ENCODE results near the gene KLHL21.
"Not testable (repeated sequence)": the region's sequence is repeated elsewhere in the genome, so short reads cannot be mapped to it uniquely, and the experiment has no call there.

The KLHL21 gene, protein sequence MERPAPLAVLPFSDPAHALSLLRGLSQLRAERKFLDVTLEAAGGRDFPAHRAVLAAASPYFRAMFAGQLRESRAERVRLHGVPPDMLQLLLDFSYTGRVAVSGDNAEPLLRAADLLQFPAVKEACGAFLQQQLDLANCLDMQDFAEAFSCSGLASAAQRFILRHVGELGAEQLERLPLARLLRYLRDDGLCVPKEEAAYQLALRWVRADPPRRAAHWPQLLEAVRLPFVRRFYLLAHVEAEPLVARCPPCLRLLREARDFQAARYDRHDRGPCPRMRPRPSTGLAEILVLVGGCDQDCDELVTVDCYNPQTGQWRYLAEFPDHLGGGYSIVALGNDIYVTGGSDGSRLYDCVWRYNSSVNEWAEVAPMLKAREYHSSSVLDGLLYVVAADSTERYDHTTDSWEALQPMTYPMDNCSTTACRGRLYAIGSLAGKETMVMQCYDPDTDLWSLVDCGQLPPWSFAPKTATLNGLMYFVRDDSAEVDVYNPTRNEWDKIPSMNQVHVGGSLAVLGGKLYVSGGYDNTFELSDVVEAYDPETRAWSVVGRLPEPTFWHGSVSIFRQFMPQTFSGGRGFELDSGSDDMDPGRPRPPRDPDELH

GRCh38 chr1:6602669-6603237, at the start of gene KLHL21:
TSS of gene KLHL21 (minus strand) at chr1:6602869. CDS start at chr1:6602817, 52 bp downstream.
- H3K27me3 ChIP-seq (ENCODE audit: control insufficient read depth in 1 of 2, insufficient read depth in 2 of 2, low read length in 2 of 2), result no peaks in the 10 kb centered on the region
- peak within 1 kb of the TSS; percentile 96 to 100 for H3K4me3 ChIP-seq (ENCODE audit: low read depth in 1 of 2, low read length in 2 of 2)
- peak within 1 kb of the TSS; percentile 99 for H3K27ac ChIP-seq (ENCODE audit: low read depth, low read length)
- peaks cover 17% of the 10 kb centered on the region for H3K36me3 ChIP-seq (ENCODE audit: insufficient read depth, low read length)
- H3K9me3 ChIP-seq (ENCODE audit: low read length), result no peaks in the 10 kb centered on the region
- peak within 1 kb of the TSS; percentile 92 for H3K9ac ChIP-seq (ENCODE audit: low read length)
- peaks cover 40% of the 10 kb centered on the region for H3K4me1 ChIP-seq (ENCODE audit: insufficient read depth, low read length)

DNA sequence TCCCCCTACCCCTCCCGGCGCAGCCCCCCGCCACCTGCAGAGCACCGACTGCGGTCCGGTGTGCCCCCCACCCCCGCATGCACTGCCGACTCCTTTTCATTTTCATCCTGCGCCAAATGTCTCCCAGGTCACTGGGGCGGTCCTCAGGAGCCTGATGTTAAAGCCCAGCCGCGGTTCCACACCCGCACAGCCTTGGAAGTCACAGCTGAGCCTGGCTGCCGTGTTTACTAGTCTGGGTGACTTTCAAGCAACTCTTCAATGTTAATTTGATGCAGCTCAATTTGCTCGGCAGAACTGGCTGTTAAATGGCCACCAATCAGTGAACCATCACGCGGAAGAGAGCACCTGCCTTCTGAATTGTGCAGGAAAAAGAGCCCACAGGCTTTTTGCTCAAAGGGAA, 49.2 kb upstream of the KLHL21 start:
- Histone ChIP-seq H3K27ac (ENCODE audit: low read depth, low read length) (no peak overlapping the region), H3K4me1 (ENCODE audit: insufficient read depth, low read length) (no peaks in the 10 kb centered on the region)

DNA sequence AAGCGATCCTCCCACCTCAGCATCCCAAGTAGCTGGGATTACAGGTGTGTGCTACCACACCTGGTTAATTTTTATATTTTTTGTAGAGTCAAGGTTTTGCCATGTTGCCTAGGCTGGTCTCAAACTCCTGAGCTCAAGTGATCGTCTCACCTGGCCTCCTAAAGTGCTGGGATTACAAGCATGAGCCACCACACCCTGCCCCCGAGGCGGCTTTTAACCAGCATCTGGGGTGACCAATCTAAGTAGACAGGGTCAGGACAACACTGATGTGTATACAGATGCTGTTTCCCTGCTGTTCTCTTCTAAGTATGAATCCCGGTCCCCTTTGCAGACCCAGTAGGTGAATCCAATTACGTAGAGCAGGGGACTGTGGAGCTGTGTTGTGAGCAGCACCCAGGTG, 45.9 kb upstream of the KLHL21 start:
- no peaks in the 10 kb centered on the region for H3K27me3 ChIP-seq (ENCODE audit: control insufficient read depth in 1 of 2, insufficient read depth in 2 of 2, low read length in 2 of 2)
- H3K27ac ChIP-seq (ENCODE audit: low read depth, low read length), result no peak overlapping the region
- H3K4me1 ChIP-seq (ENCODE audit: insufficient read depth, low read length), result no peaks in the 10 kb centered on the region
- H3K4me3 ChIP-seq (ENCODE audit: low read depth in 1 of 2, low read length in 2 of 2), result no peak overlapping the region
- H3K9ac ChIP-seq (ENCODE audit: low read length), result no peak overlapping the region
- peaks cover 38% of the 10 kb centered on the region for H3K36me3 ChIP-seq (ENCODE audit: insufficient read depth, low read length)
- no peaks in the 10 kb centered on the region for H3K9me3 ChIP-seq (ENCODE audit: low read length)

More for the DNA sequence above, 49.2 kb upstream of the KLHL21 start:
- Histone ChIP-seq H3K9ac (ENCODE audit: low read length) (no peak overlapping the region), H3K36me3 (ENCODE audit: insufficient read depth, low read length) (peaks cover 33% of the 10 kb centered on the region), H3K9me3 (ENCODE audit: low read length) (no peaks in the 10 kb centered on the region), H3K27me3 (ENCODE audit: control insufficient read depth in 1 of 2, insufficient read depth in 2 of 2, low read length in 2 of 2) (no peaks in the 10 kb centered on the region), H3K4me3 (ENCODE audit: low read depth in 1 of 2, low read length in 2 of 2) (no peak overlapping the region)

- Histone ChIP-seq H3K4me3 (ENCODE audit: low read depth in 1 of 2, low read length in 2 of 2) (no peak overlapping the region), H3K9me3 (ENCODE audit: low read length) (no peaks in the 10 kb centered on the region), H3K4me1 (ENCODE audit: insufficient read depth, low read length) (no peaks in the 10 kb centered on the region), H3K27ac (ENCODE audit: low read depth, low read length) (no peak overlapping the region), H3K36me3 (ENCODE audit: insufficient read depth, low read length) (peaks cover 32% of the 10 kb centered on the region), H3K9ac (ENCODE audit: low read length) (no peak overlapping the region), H3K27me3 (ENCODE audit: control insufficient read depth in 1 of 2, insufficient read depth in 2 of 2, low read length in 2 of 2) (no peaks in the 10 kb centered on the region)
These were observed 44.0 kb upstream of the KLHL21 start for GRCh38 chr1:6646499-6647148.

- no peaks in the 10 kb centered on the region for H3K4me1 ChIP-seq (ENCODE audit: insufficient read depth, low read length)
- no peak overlapping the region for H3K27ac ChIP-seq (ENCODE audit: low read depth, low read length)
- H3K9ac ChIP-seq (ENCODE audit: low read length), result no peak overlapping the region
- H3K4me3 ChIP-seq (ENCODE audit: low read depth in 1 of 2, low read length in 2 of 2), result no peak overlapping the region
- H3K9me3 ChIP-seq (ENCODE audit: low read length), result no peaks in the 10 kb centered on the region
- no peaks in the 10 kb centered on the region for H3K27me3 ChIP-seq (ENCODE audit: control insufficient read depth in 1 of 2, insufficient read depth in 2 of 2, low read length in 2 of 2)
- H3K36me3 ChIP-seq (ENCODE audit: insufficient read depth, low read length), result peaks cover 33% of the 10 kb centered on the region
These were observed 42.3 kb upstream of the KLHL21 start for GRCh38 chr1:6645018-6645417.

GRCh38 chr1:6640867-6641266, 38.2 kb upstream of the KLHL21 start:
- not testable (repeated sequence) for H3K27ac ChIP-seq (ENCODE audit: low read depth, low read length); H3K9ac ChIP-seq (ENCODE audit: low read length); H3K9me3 ChIP-seq (ENCODE audit: low read length); H3K4me3 ChIP-seq (ENCODE audit: low read depth in 1 of 2, low read length in 2 of 2); H3K27me3 ChIP-seq (ENCODE audit: control insufficient read depth in 1 of 2, insufficient read depth in 2 of 2, low read length in 2 of 2); H3K4me1 ChIP-seq (ENCODE audit: insufficient read depth, low read length)
- H3K36me3 ChIP-seq (ENCODE audit: insufficient read depth, low read length), result peaks cover 61% of the 10 kb centered on the region

- Histone ChIP-seq H3K9ac (ENCODE audit: low read length) (no peak overlapping the region), H3K27me3 (ENCODE audit: control insufficient read depth in 1 of 2, insufficient read depth in 2 of 2, low read length in 2 of 2) (no peaks in the 10 kb centered on the region), H3K36me3 (ENCODE audit: insufficient read depth, low read length) (peaks cover 69% of the 10 kb centered on the region), H3K4me3 (ENCODE audit: low read depth in 1 of 2, low read length in 2 of 2) (no peak overlapping the region), H3K27ac (ENCODE audit: low read depth, low read length) (peak overlapping the region; percentile 17), H3K4me1 (ENCODE audit: insufficient read depth, low read length) (peaks cover 5% of the 10 kb centered on the region), H3K9me3 (ENCODE audit: low read length) (no peaks in the 10 kb centered on the region)
These were observed 35.6 kb upstream of the KLHL21 start for GRCh38 chr1:6638226-6638625.

DNA sequence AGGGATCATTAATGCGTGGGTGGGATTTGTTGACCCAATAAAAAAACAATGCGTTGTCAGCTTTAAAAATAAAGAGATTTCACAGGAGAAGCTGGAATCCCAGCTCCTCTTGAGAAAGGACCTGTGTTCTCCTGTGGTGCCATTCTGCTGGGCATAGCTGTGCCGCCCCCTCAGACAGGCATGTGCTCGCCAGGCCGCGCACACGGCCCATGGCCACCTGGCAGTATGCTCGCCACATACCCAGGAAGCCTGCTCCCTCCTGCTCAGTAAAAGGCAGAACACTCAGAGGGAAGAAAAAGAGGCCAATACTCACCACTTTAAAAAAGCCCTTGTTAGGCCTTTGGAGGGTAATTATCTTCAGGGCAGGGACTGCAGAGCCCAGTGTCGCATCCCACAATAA, 35.1 kb upstream of the KLHL21 start:
- no peaks in the 10 kb centered on the region for H3K9me3 ChIP-seq (ENCODE audit: low read length)
- no peaks in the 10 kb centered on the region for H3K27me3 ChIP-seq (ENCODE audit: control insufficient read depth in 1 of 2, insufficient read depth in 2 of 2, low read length in 2 of 2)
- peaks cover 5% of the 10 kb centered on the region for H3K4me1 ChIP-seq (ENCODE audit: insufficient read depth, low read length)
- no peak overlapping the region for H3K4me3 ChIP-seq (ENCODE audit: low read depth in 1 of 2, low read length in 2 of 2)
- H3K9ac ChIP-seq (ENCODE audit: low read length), result no peak overlapping the region
- H3K36me3 ChIP-seq (ENCODE audit: insufficient read depth, low read length), result peaks cover 70% of the 10 kb centered on the region
- H3K27ac ChIP-seq (ENCODE audit: low read depth, low read length), result no peak overlapping the region

DNA sequence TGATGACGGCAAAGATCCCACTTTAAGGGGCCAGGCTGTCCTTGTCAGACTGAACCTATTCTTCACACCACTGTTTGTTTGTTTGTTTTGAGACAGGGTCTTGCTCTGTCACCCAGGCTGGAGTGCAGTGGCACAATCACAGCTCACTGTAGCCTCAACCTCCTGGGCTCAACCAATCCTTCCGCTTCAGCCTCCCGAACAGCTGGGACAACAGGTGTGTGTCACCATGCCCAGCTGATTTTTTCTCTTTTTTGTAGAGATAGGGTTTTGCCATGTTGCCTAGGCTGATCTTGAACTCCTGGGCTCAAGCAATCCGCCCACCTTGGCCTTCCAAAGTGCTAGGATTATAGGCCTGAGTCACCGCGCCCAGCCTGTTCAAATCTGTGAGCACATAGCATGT, 34.1 kb upstream of the KLHL21 start:
- H3K4me3 ChIP-seq (ENCODE audit: low read depth in 1 of 2, low read length in 2 of 2); H3K27me3 ChIP-seq (ENCODE audit: control insufficient read depth in 1 of 2, insufficient read depth in 2 of 2, low read length in 2 of 2); H3K4me1 ChIP-seq (ENCODE audit: insufficient read depth, low read length); H3K9me3 ChIP-seq (ENCODE audit: low read length); H3K9ac ChIP-seq (ENCODE audit: low read length); H3K27ac ChIP-seq (ENCODE audit: low read depth, low read length): not testable (repeated sequence)
- peaks cover 70% of the 10 kb centered on the region for H3K36me3 ChIP-seq (ENCODE audit: insufficient read depth, low read length)

- H3K4me1 ChIP-seq (ENCODE audit: insufficient read depth, low read length), result peaks cover 5% of the 10 kb centered on the region
- H3K27ac ChIP-seq (ENCODE audit: low read depth, low read length), result no peak overlapping the region
- no peak overlapping the region for H3K4me3 ChIP-seq (ENCODE audit: low read depth in 1 of 2, low read length in 2 of 2)
- H3K36me3 ChIP-seq (ENCODE audit: insufficient read depth, low read length), result peaks cover 66% of the 10 kb centered on the region
- no peaks in the 10 kb centered on the region for H3K9me3 ChIP-seq (ENCODE audit: low read length)
- H3K9ac ChIP-seq (ENCODE audit: low read length), result no peak overlapping the region
- H3K27me3 ChIP-seq (ENCODE audit: control insufficient read depth in 1 of 2, insufficient read depth in 2 of 2, low read length in 2 of 2), result no peaks in the 10 kb centered on the region
These were observed 33.5 kb upstream of the KLHL21 start for GRCh38 chr1:6635910-6636760.

Data from muscle layer of colon (tissue), 2 donors.